ENCODE data around the gene LRMDA.

GRCh38 chr10:75616874-75617478, 185.6 kb downstream of the LRMDA start:
- TF ChIP-seq CTCF (IDR thresholded peaks at IDR 0.05; ENCODE audit: extremely low read depth in 1 of 2, insufficient read depth in 1 of 2, low read depth in 1 of 2, low read length in 2 of 2) = no peak
- no peak for TF ChIP-seq MAX (IDR thresholded peaks at IDR 0.05; ENCODE audit: insufficient read depth, insufficient read length)
- TF ChIP-seq JUN (IDR thresholded peaks at IDR 0.05; ENCODE audit: borderline replicate concordance, insufficient read depth, insufficient read length, low read depth) = no peak
- no peak for TF ChIP-seq POLR2A (IDR thresholded peaks at IDR 0.05; ENCODE audit: low read depth, low read length)
